ENCODE results near the gene NCK1. TPM values are rescaled to one million over a fixed set of nuclear protein-coding genes. Genes with fewer than 3 reads are reported as not detected.
A peak's percentile ranks its signal among the peaks of the same experiment; 100 is the strongest.

NCK1 gene
- total RNA-seq, 1 donor from 2014 or later, result 38.1 TPM

- Mint-ChIP-seq H3K9me3 (ENCODE audit: low read depth) (peaks cover 13% of the 10 kb centered on the region), H3K27ac (ENCODE audit: unreplicated experiment) (no peak overlapping the region), H3K36me3 (ENCODE audit: low read depth) (peaks cover 7% of the 10 kb centered on the region), H3K4me3 (ENCODE audit: unreplicated experiment) (no peak overlapping the region), H3K4me1 (ENCODE audit: low read depth) (peaks cover 26% of the 10 kb centered on the region), H3K27me3 (ENCODE audit: low read depth) (no peaks in the 10 kb centered on the region)
- no peak for DNase-seq (ENCODE audit: low spot score)
- TF ChIP-seq, protein P1, sequence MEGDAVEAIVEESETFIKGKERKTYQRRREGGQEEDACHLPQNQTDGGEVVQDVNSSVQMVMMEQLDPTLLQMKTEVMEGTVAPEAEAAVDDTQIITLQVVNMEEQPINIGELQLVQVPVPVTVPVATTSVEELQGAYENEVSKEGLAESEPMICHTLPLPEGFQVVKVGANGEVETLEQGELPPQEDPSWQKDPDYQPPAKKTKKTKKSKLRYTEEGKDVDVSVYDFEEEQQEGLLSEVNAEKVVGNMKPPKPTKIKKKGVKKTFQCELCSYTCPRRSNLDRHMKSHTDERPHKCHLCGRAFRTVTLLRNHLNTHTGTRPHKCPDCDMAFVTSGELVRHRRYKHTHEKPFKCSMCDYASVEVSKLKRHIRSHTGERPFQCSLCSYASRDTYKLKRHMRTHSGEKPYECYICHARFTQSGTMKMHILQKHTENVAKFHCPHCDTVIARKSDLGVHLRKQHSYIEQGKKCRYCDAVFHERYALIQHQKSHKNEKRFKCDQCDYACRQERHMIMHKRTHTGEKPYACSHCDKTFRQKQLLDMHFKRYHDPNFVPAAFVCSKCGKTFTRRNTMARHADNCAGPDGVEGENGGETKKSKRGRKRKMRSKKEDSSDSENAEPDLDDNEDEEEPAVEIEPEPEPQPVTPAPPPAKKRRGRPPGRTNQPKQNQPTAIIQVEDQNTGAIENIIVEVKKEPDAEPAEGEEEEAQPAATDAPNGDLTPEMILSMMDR (IDR thresholded peaks at IDR 0.05), result no peak
Measured at GRCh38 chr3:136937851-136938250, 75.8 kb downstream of the NCK1 start.

DNA sequence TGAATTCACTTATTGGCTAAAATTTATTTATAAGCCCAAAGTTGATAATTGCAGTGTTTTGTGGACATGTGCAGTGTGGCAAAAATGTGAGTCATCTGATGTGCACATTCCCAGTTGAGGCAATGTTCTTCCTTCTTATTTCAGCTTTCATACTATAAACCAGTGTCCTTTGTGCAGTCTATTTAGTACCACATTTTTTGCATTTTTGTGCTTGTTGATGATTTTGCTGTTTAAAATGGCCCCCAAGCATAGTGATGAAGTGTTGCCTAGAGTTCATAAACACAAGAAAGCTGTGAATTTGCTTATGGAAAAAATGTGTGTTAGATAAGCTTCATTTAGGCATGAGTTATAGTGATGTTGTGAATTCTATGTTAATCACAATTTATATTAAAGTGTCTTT lies 76.3 kb downstream of the NCK1 start:
- peaks cover 28% of the 10 kb centered on the region for H3K4me1 Mint-ChIP-seq (ENCODE audit: low read depth)
- peaks cover 7% of the 10 kb centered on the region for H3K36me3 Mint-ChIP-seq (ENCODE audit: low read depth)
- DNase-seq (ENCODE audit: low spot score), result no peak
- no peak overlapping the region for H3K27ac Mint-ChIP-seq (ENCODE audit: unreplicated experiment)
- no peaks in the 10 kb centered on the region for H3K27me3 Mint-ChIP-seq (ENCODE audit: low read depth)
- H3K9me3 Mint-ChIP-seq (ENCODE audit: low read depth), result peaks cover 13% of the 10 kb centered on the region
- no peak overlapping the region for H3K4me3 Mint-ChIP-seq (ENCODE audit: unreplicated experiment)
- TF ChIP-seq, protein P1 (IDR thresholded peaks at IDR 0.05), result no peak

- peaks cover 6% of the 10 kb centered on the region for H3K36me3 Mint-ChIP-seq (ENCODE audit: low read depth)
- H3K9me3 Mint-ChIP-seq (ENCODE audit: low read depth), result peaks cover 13% of the 10 kb centered on the region
- H3K27ac Mint-ChIP-seq (ENCODE audit: unreplicated experiment), result peak overlapping the region; percentile 64
- H3K4me3 Mint-ChIP-seq (ENCODE audit: unreplicated experiment), result no peak overlapping the region
- TF ChIP-seq, protein P1 (IDR thresholded peaks at IDR 0.05), result no peak
- peaks cover 31% of the 10 kb centered on the region for H3K4me1 Mint-ChIP-seq (ENCODE audit: low read depth)
- no peak for DNase-seq (ENCODE audit: low spot score)
- no peaks in the 10 kb centered on the region for H3K27me3 Mint-ChIP-seq (ENCODE audit: low read depth)
Measured at GRCh38 chr3:136939489-136939888, 77.5 kb downstream of the NCK1 start.

GRCh38 chr3:136942803-136943202 lies 80.8 kb downstream of the NCK1 start:
- Mint-ChIP-seq H3K36me3 (ENCODE audit: low read depth) (peaks cover 8% of the 10 kb centered on the region), H3K9me3 (ENCODE audit: low read depth) (no peaks in the 10 kb centered on the region), H3K27ac (ENCODE audit: unreplicated experiment) (no peak overlapping the region), H3K27me3 (ENCODE audit: low read depth) (no peaks in the 10 kb centered on the region), H3K4me1 (ENCODE audit: low read depth) (peaks cover 27% of the 10 kb centered on the region), H3K4me3 (ENCODE audit: unreplicated experiment) (no peak overlapping the region)
- TF ChIP-seq, protein P1 (IDR thresholded peaks at IDR 0.05), result no peak
- DNase-seq (ENCODE audit: low spot score), result no peak

DNA sequence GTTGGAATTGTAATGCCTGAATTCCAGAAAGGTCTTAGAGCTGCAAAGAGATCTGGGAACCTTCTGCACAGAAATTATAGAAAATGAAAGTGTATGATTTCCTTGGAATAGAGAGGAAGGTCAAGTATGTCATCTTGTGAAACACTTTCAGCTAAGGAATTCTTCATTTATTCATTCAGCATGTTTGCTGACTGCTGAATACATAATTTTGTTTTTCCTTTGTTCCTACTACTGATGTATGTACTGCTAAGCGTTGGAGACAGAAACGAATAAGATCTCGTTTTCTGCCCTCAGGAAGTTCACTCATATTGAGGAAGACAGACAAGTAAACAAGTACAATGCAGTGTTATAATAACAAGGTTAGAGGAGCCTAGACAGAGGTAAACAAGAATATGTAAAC lies 81.4 kb downstream of the NCK1 start:
- TF ChIP-seq, protein P1 (IDR thresholded peaks at IDR 0.05), result no peak
- no peak for DNase-seq (ENCODE audit: low spot score)
- H3K27me3 Mint-ChIP-seq (ENCODE audit: low read depth), result no peaks in the 10 kb centered on the region
- H3K27ac Mint-ChIP-seq (ENCODE audit: unreplicated experiment), result no peak overlapping the region
- H3K4me1 Mint-ChIP-seq (ENCODE audit: low read depth), result peaks cover 21% of the 10 kb centered on the region
- no peaks in the 10 kb centered on the region for H3K9me3 Mint-ChIP-seq (ENCODE audit: low read depth)
- H3K4me3 Mint-ChIP-seq (ENCODE audit: unreplicated experiment), result no peak overlapping the region
- peaks cover 8% of the 10 kb centered on the region for H3K36me3 Mint-ChIP-seq (ENCODE audit: low read depth)

Measured in chondrocyte (in vitro differentiated cells).